HG03097 (cell line): ENCODE data around the gene PRKCZ.

Experiments used
- ATAC-seq: cut with Tn5 transposase; IDR thresholded peaks from one replicate; pipeline ENCODE4 v1.9.1; 2021; ENCODE audit not compliant: unreplicated experiment, low FRiP score

PRKCZ gene

GRCh38 chr1:2060072-2060471 lies 9.9 kb downstream of the PRKCZ start:
- ATAC-seq = no peak

- no peak for ATAC-seq
These were observed 10.3 kb downstream of the PRKCZ start for GRCh38 chr1:2060535-2060934.

GRCh38 chr1:2061065-2061778 lies 11.0 kb downstream of the PRKCZ start:
- no peak for ATAC-seq

GRCh38 chr1:2065699-2066098 lies 15.5 kb downstream of the PRKCZ start:
- ATAC-seq = no peak

- no peak for ATAC-seq
These were observed 17.2 kb downstream of the PRKCZ start for GRCh38 chr1:2067393-2067792.

- no peak for ATAC-seq
These were observed 17.8 kb downstream of the PRKCZ start for GRCh38 chr1:2067981-2068380.

- ATAC-seq = no peak
These were observed 18.7 kb downstream of the PRKCZ start for GRCh38 chr1:2068951-2069350.

- no peak for ATAC-seq
These were observed 19.8 kb downstream of the PRKCZ start for GRCh38 chr1:2070016-2070415.

- no peak for ATAC-seq
These were observed 20.8 kb downstream of the PRKCZ start for GRCh38 chr1:2070800-2071530.

- ATAC-seq = no peak
These were observed 22.0 kb downstream of the PRKCZ start for GRCh38 chr1:2072109-2072806.

GRCh38 chr1:2072891-2073290 lies 22.7 kb downstream of the PRKCZ start:
- ATAC-seq = no peak

GRCh38 chr1:2073382-2074230 lies 23.4 kb downstream of the PRKCZ start:
- ATAC-seq = no peak

- no peak for ATAC-seq
These were observed 24.2 kb downstream of the PRKCZ start for GRCh38 chr1:2074396-2074795.

GRCh38 chr1:2074944-2075740 lies 24.9 kb downstream of the PRKCZ start:
- ATAC-seq = no peak

- ATAC-seq = no peak
These were observed 26.6 kb downstream of the PRKCZ start for GRCh38 chr1:2076826-2077225.

GRCh38 chr1:2078170-2078569 lies 28.0 kb downstream of the PRKCZ start:
- no peak for ATAC-seq

GRCh38 chr1:2079396-2080085 lies 29.3 kb downstream of the PRKCZ start:
- ATAC-seq = no peak

- no peak for ATAC-seq
These were observed 29.9 kb downstream of the PRKCZ start for GRCh38 chr1:2080140-2080539.

GRCh38 chr1:2080884-2081283 lies 30.7 kb downstream of the PRKCZ start:
- no peak for ATAC-seq
